ENCODE results near the gene GFPT2.
A peak's percentile ranks its signal among the peaks of the same experiment; 100 is the strongest.

The GFPT2 gene

GRCh38 chr5:180333661-180334060, 19.5 kb downstream of the GFPT2 start:
- peak; percentile 60 for DNase-seq (ENCODE audit: low spot score)

GRCh38 chr5:180332861-180333260, 20.3 kb downstream of the GFPT2 start:
- DNase-seq (ENCODE audit: low spot score) = no peak

- DNase-seq (ENCODE audit: low spot score) = no peak
Observed at GRCh38 chr5:180332051-180332517, 21.1 kb downstream of the GFPT2 start.

GRCh38 chr5:180331647-180331950, 21.5 kb downstream of the GFPT2 start:
- no peak for DNase-seq (ENCODE audit: low spot score)

GRCh38 chr5:180330810-180331646, 22.1 kb downstream of the GFPT2 start:
- DNase-seq (ENCODE audit: low spot score) = peak; percentile 57

- no peak for DNase-seq (ENCODE audit: low spot score)
Observed at GRCh38 chr5:180330270-180330648, 22.9 kb downstream of the GFPT2 start.

DNA sequence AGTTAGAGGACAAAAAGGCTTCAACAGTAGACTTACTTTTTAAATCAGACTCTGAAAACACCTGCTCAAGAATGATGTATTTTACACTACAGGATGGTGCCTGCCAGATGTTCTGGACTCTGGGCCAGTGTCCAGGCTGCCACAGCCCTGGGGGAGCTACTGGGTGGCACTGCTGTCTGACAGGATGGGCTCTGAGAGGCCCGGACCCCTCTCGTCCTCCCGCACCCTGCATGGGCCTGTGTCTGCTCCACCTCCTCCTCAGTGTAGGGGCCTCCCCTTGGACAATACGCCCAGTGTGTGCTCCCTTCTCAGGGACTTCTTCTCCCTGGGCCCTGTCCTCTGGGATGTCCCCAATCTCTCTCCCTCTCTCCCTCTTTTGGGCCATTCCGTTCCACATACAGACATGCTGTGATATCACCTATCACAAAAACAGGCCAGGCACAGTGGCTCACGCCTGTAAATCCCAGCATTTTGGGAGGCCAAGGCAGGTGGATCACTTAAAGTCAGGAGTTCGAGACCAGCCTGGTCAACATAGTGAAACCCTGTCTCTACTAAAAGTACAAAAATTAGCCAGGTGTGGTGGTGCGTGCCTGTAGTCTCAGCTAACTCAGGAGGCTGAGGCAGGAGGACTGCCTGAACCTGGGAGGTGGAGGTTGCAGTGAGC, 23.4 kb downstream of the GFPT2 start:
- DNase-seq (ENCODE audit: low spot score) = no peak

DNA sequence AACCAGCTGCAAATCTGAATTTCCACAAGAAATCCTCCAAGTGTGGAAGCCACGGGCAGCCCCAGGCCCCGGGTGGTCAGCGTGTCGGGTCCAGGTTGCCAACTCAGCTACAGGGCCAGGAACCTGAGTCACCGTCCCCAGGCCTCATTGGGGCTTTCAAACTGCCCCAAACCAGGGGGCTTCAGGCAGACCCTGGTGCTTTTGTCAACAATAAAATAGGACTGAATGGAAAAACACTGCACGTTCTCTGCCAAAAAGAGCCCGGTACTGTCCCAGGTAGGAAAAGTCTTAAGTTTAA, 24.0 kb downstream of the GFPT2 start:
- DNase-seq (ENCODE audit: low spot score) = no peak

DNA sequence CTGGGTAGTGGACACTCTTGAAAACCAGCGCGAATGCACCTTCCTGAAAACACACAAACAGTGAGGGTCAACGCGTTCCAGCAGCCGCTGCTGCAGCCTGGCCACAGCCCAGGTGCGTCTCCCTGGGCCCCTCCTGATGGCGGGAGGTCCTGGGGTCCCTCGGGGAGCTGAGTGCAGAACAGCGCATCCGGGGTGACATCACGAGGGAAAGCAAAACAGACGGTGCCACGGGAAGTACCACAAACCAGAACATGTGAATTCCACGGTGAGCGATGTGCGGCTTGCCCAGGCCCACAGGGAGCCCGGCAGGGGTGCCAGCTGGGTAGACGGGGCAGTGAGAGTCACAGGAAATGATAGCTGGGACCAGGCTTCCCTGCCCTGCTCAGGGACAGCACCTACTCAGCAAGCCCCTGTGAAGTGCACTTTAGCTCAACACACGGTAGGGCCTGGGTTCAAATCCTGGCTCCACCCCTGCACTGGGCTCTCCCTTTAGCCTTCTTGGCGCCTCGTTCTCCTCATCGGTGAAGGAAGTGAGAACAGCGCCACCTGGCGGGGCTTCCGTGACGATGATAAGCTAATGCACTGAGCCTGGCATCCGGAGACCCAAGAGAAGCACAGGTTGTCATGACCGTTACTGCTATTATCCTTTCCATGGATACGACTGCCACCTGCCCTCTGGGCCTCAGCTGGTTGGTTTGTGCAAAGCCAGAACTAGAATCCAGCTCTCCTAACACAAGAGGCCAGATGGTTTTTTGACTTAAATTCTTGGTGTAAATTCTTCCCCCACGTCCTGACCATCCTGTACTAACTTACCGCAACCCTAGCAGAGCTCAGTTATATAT, 24.6 kb downstream of the GFPT2 start:
- DNase-seq (ENCODE audit: low spot score) = peak; percentile 64

DNA sequence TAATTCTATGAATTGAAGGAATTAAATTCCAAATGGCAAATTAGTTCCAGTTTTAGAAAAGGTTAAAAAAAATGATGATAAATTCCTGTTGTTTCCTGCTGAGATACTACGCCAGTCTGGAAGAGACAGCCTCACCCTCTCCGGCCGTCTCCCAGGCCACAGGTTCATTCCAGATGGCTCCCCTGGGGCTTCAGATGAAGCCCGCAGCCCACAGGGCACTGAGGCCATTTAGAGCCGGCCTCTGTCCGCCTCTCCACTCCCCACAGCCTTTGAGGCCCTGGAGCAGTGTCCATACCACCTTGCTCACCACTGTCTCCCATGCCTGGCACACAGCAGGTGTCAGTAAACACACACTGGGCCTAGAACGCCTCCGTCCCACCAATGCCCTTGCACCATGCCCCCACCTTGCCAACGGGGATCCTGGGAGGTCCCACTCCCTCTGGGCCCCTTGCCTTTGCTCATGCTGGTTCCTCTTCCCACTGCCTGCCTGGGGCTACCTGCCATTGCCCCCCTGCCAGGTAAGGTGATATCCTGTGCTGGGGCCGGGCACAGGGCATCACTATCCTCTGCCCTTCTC, 26.1 kb downstream of the GFPT2 start:
- DNase-seq (ENCODE audit: low spot score) = no peak

DNA sequence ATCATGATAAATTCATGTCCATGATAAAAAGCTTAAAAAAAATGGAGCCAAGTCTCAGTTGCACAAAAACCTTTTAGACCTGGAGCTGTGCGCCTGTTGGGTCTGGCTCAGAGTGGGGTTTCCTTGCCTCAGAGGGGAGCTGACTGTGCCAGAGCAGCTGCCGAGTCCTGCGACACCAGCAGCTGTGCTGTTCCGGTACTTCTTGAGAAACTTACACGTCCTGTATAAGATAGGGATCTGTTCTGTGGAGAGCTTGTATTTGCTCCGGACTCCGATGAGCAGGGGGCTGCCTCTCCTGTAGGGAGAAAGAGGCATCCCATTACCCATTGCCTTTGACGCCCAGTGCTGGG, 28.6 kb downstream of the GFPT2 start:
- no peak for DNase-seq (ENCODE audit: low spot score)

DNA sequence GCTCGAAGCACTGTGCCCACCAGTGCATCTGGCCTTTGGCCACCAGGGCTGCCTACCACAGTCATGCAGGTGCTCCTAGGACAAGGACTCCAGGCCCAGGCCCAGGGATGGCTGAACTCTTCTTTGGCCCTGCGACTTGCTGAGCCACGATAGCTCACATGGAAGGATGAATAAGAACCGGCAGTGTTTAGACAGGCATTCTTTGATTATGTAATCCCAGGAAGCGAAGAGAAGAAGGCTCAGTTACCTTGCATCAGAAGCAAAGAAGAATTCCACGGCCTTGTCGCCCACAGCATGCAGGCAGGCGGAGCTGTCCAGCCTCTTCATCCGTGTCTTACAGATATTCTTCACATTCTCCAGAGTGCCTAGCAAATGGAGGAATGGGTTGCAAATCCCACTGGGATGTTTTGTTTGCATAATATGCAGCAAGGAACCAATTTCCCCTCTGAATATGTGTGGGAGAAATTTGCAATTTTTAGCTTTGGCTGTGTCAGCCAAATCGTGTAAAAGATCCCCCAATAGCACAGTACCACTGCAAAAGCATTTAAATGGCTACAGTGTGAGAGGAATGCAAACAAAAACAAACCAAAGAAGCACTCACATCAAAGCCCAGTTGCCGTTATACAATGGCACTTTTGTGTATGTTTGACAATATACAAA, 29.1 kb downstream of the GFPT2 start:
- DNase-seq (ENCODE audit: low spot score) = no peak

DNA sequence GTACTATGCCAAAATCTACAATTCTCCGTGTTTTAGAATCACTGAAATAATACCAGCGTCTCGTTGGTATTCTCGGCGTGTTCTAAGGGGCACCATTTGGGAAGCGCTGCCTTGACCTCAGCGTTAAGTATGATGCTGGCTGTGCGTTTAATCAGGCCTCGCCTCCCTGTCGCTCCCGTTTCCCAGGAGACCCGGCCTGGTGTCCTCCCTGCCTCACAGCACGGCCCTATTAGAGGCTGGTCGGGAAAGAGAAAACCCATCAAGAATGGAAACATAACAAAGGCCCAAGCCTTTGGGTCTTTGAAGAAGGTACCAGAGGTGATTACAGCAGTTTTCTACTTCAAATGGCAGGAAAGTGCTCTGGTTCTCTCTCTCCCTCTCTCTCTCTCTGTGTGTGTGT, 30.0 kb downstream of the GFPT2 start:
- no peak for DNase-seq (ENCODE audit: low spot score)

DNA sequence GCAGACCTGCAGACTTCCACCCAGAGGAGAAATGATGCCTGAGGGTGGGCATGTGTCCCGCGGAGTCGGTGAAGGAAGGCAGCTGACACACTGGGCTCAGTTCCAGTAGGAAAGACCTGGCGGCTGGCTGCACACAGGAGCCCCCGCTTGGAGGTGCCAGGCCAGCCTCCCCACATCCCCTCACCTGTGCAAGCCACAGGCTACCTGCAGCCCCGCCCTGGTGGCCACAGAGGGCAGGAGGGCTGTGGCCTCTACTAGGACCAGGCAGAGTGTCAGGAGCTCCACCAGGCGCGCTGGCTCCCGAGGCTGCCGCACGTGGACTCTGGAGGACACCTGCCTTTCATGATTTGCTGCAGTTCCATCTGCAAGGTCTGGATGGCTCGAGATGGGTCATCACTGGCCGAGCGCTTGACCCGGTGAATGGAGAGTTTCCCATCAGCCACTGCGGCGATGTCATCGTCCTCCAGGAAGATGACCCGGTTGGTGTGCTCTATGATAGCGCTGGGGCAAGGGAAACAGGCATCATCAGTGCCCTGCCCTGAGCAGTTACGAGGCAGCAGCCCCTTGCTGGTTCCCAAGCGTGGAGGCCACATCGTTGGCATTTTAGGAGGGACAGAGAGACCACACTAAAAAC, 34.6 kb downstream of the GFPT2 start:
- no peak for DNase-seq (ENCODE audit: low spot score)

- DNase-seq (ENCODE audit: low spot score) = no peak
Observed at GRCh38 chr5:180316586-180316985, 36.5 kb downstream of the GFPT2 start.

DNA sequence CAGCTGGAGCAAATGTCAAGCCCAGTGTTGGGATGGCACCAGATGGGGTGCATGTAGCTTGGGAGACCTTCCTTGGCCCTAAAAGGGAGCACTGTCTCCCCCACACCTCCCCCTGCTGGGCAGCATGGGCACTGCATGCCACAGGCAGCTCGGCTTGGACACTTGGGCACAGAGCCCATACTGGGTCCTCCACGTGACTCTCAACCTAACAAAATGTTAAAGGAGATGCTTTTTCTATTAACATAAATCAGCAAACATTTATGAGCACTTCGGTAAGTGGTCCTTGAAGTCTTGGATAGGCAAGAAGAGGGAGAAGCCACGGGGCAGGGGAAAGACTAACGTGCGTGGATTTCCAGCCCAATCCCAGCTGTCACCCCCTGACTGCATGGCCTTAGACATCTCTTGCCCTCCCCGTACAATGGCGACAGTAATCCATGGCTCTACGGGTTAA, 37.3 kb downstream of the GFPT2 start:
- DNase-seq (ENCODE audit: low spot score) = no peak

- DNase-seq (ENCODE audit: low spot score) = no peak
Observed at GRCh38 chr5:180313677-180314505, 39.2 kb downstream of the GFPT2 start.

DNA sequence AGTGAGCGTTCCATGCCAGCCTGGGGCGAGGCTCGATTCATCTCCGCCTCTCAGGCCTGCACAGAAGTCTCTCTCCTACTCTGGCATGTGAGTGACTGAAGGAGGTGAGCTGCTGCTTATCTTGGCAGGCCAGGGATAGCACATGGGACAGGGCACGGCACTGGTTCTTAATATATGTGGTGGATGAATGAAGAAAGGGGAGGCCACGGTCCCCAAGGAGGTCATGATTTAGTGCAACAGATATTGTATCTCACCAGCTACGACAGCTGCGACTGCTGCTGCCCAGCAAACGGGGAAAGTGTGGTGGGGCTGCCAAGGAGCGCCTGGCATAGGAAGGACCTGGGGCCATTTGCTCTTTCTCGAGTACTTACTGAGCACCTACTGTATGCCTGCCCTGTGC, 41.9 kb downstream of the GFPT2 start:
- no peak for DNase-seq (ENCODE audit: low spot score)

- DNase-seq (ENCODE audit: low spot score) = no peak
Observed at GRCh38 chr5:180306796-180307195, 46.3 kb downstream of the GFPT2 start.

GRCh38 chr5:180305481-180305880, 47.7 kb downstream of the GFPT2 start:
- no peak for DNase-seq (ENCODE audit: low spot score)
